Stomach (tissue), 9 donors: ENCODE measurements around the gene AK5. TPM values are rescaled to one million over a fixed set of nuclear protein-coding genes. Genes with fewer than 3 reads are reported as not detected.

Source experiments
- DNase-seq, 2 donors: peaks; one replicate each; pipeline versions ENCODE4 v3.0.0 to v3.0.0-alpha.2; 2013 to 2019
- H3K27ac ChIP-seq, 5 donors: fragments of 200-600 bp in 4 of 5; sonication (generic) in 4 of 5; one replicate each; pipeline ENCODE4 v1.5.1; 2013 to 2019; ENCODE audit warnings: mild to moderate bottlenecking in 1 of 5, moderate library complexity in 1 of 5
- H3K27me3 ChIP-seq, 3 donors: fragments of 200-600 bp; sonication (generic); one replicate each; pipeline ENCODE4 v1.5.1; 2017 to 2019; ENCODE audit warnings: mixed run types in 1 of 3
- H3K36me3 ChIP-seq, 4 donors: fragments of 200-600 bp; sonication (generic); 1 replicate in 3 of 4; 2 replicates in 1 of 4; pipeline ENCODE4 v1.5.1; 2016 to 2019
- H3K4me1 ChIP-seq, 4 donors: fragments of 200-600 bp; sonication (generic); one replicate each; pipeline ENCODE4 v1.5.1; 2016 to 2019
- H3K4me3 ChIP-seq, 4 donors: fragments of 200-600 bp; sonication (generic) in 3 of 4; one replicate each; pipeline ENCODE4 v1.5.1; 2016 to 2019; ENCODE audit warnings: mild to moderate bottlenecking in 1 of 4
- H3K9me3 ChIP-seq, 4 donors: fragments of 200-600 bp; sonication (generic); one replicate each; pipeline ENCODE4 v1.5.1; 2016 to 2019
- EP300 ChIP-seq: sonication (generic); formaldehyde crosslinking; IDR thresholded peaks from one replicate; pipeline ENCODE4 v1.6.1; 2017; ENCODE audit warnings: antibody characterized with exemption
- POLR2A ChIP-seq, 4 donors: fragments of 450-650 bp; IDR thresholded peaks; one replicate each; pipeline ENCODE4 v1.6.1; 2016; ENCODE audit warnings: antibody characterized with exemption in 4 of 4, control low read depth in 2 of 4, mild to moderate bottlenecking in 1 of 4, moderate library complexity in 1 of 4
- POLR2AphosphoS5 ChIP-seq, 3 donors: sonication (generic); formaldehyde crosslinking; IDR thresholded peaks; one replicate each; pipeline ENCODE4 v1.6.1; 2016; ENCODE audit warnings: antibody characterized with exemption in 3 of 3
- WGBS, 5 donors: extraction: QIAGEN DNeasy Blood & Tissue Kit in 3 of 5; methylation state at CpG; one replicate each; pipeline versions ENCODE4 v1.1.5 to v1.1.7; 2013 to 2018; 5-methylcytosine and 5-hydroxymethylcytosine counted together
- intact Hi-C: fragments of 100-400 bp; cut with DNase I; formaldehyde crosslinking; loops from one replicate; pipeline ENCODE4 v1.15.1; 2023; ENCODE audit warnings: low total_unique reads
- polyA plus RNA-seq, 3 donors: library from polyadenylated mRNA; stranded (reverse); fragments of 200-250 nt; gene quantifications; one replicate each; pipeline ENCODE4 v1.2.3, GENCODE V29; 2013
- total RNA-seq, 5 donors: library from RNA; depleted of rRNA; stranded (reverse); fragments of >200 nt; gene quantifications; one replicate each; pipeline versions ENCODE4 v1.1.0 to v1.2.3, GENCODE V29; 2014 to 2016
- TF ChIP-seq, protein P1 (sequence below), 7 experiments: fragments of 450-650 bp in 4 of 7; fragments of 200-600 bp in 3 of 7; sonication (generic) in 3 of 7; IDR thresholded peaks; one replicate each; pipeline ENCODE4 v1.5.1; 2016 to 2019; ENCODE audit warnings: antibody characterized with exemption in 7 of 7, control low read depth in 2 of 7, mild to moderate bottlenecking in 1 of 7
- donor health status: healthy with polysubstance abuse.
- donor health status: Bipolar disorder and iron deficiency.
- donor health status: healthy.

The AK5 gene
- total and polyA plus RNA-seq, 8 donors = 0.23 to 5.0 (median 1.3) TPM; not detected in 3

GRCh38 chr1:77463216-77463615, 181.4 kb downstream of the AK5 start:
- H3K4me3 ChIP-seq = no peak overlapping the region
- TF ChIP-seq EP300 (no peak), POLR2A (IDR thresholded peaks at IDR 0.05) (no peak), POLR2AphosphoS5 (IDR thresholded peaks at IDR 0.05) (no peak)
- TF ChIP-seq, protein P1, sequence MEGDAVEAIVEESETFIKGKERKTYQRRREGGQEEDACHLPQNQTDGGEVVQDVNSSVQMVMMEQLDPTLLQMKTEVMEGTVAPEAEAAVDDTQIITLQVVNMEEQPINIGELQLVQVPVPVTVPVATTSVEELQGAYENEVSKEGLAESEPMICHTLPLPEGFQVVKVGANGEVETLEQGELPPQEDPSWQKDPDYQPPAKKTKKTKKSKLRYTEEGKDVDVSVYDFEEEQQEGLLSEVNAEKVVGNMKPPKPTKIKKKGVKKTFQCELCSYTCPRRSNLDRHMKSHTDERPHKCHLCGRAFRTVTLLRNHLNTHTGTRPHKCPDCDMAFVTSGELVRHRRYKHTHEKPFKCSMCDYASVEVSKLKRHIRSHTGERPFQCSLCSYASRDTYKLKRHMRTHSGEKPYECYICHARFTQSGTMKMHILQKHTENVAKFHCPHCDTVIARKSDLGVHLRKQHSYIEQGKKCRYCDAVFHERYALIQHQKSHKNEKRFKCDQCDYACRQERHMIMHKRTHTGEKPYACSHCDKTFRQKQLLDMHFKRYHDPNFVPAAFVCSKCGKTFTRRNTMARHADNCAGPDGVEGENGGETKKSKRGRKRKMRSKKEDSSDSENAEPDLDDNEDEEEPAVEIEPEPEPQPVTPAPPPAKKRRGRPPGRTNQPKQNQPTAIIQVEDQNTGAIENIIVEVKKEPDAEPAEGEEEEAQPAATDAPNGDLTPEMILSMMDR (IDR thresholded peaks at IDR 0.05) = no peak
- H3K4me1 ChIP-seq = peaks cover 0 to 6% (median under 1%) of the 10 kb centered on the region in 4 donors
- no peaks in the 10 kb centered on the region for H3K9me3 ChIP-seq
- no peak for DNase-seq
- H3K27me3 ChIP-seq = no peaks in the 10 kb centered on the region
- no peaks in the 10 kb centered on the region for H3K36me3 ChIP-seq
- intact Hi-C loops = no loop called here
- H3K27ac ChIP-seq = no peak overlapping the region
- WGBS, 5 donors = 63 to 85% (median 75%) methylated on average over 1 of the region's 1 CpG

DNA sequence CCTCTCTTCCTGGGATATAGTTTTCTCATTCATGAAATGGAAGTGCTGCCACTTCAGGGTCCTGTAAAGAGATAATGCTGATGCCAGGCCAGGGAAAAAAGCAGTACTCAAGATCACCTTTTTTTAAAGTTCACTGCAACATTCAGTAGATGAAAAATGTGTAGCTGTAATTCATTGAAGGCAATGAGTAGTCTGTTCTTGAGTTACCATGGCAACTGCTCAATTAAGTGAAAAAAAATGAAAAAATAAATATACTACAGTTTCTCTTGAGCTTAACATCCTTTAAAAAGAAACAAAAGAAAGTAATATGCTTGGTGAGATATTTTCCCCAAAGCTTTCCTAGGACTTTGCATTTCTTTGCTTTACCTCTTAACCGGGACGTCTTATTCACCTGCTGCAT, 183.3 kb downstream of the AK5 start:
- Histone ChIP-seq H3K9me3 (no peaks in the 10 kb centered on the region), H3K36me3 (no peaks in the 10 kb centered on the region), H3K4me3 (no peak overlapping the region), H3K27me3 (no peaks in the 10 kb centered on the region), H3K27ac (no peak overlapping the region), H3K4me1 (peaks cover 0 to 12% (median 7%) of the 10 kb centered on the region in 4 donors)
- 86 to 94% (median 93%) methylated on average over 2 of the region's 2 CpGs for WGBS, 5 donors
- no peak for DNase-seq
- TF ChIP-seq POLR2A (IDR thresholded peaks at IDR 0.05) = no peak
- no peak for TF ChIP-seq EP300
- TF ChIP-seq POLR2AphosphoS5 (IDR thresholded peaks at IDR 0.05) = no peak
- TF ChIP-seq, protein P1 (IDR thresholded peaks at IDR 0.05) = no peak
- intact Hi-C loops = no loop called here

- no peaks in the 10 kb centered on the region for H3K36me3 ChIP-seq
- intact Hi-C loops = no loop called here
- WGBS, 5 donors = 71 to 87% (median 82%) methylated on average over 5 of the region's 5 CpGs
- H3K4me3 ChIP-seq = no peak overlapping the region
- no peak for DNase-seq
- peaks cover 0 to 12% (median 7%) of the 10 kb centered on the region in 4 donors for H3K4me1 ChIP-seq
- H3K27ac ChIP-seq = no peak overlapping the region
- H3K9me3 ChIP-seq = no peaks in the 10 kb centered on the region
- TF ChIP-seq, protein P1 (IDR thresholded peaks at IDR 0.05) = no peak
- TF ChIP-seq POLR2A (IDR thresholded peaks at IDR 0.05) = no peak
- TF ChIP-seq EP300 = no peak
- no peak for TF ChIP-seq POLR2AphosphoS5 (IDR thresholded peaks at IDR 0.05)
- no peaks in the 10 kb centered on the region for H3K27me3 ChIP-seq
These were observed 184.1 kb downstream of the AK5 start for GRCh38 chr1:77465922-77466321.

- Histone ChIP-seq H3K36me3 (no peaks in the 10 kb centered on the region), H3K4me1 (peaks cover 0 to 12% (median 7%) of the 10 kb centered on the region in 4 donors), H3K27me3 (no peaks in the 10 kb centered on the region), H3K9me3 (no peaks in the 10 kb centered on the region), H3K4me3 (no peak overlapping the region), H3K27ac (no peak overlapping the region)
- 81 to 91% (median 88%) methylated on average over 2 of the region's 2 CpGs for WGBS, 5 donors
- TF ChIP-seq POLR2AphosphoS5 (IDR thresholded peaks at IDR 0.05) (no peak), EP300 (no peak), POLR2A (IDR thresholded peaks at IDR 0.05) (no peak)
- TF ChIP-seq, protein P1 (IDR thresholded peaks at IDR 0.05) = no peak
- intact Hi-C loops = no loop called here
- DNase-seq = no peak
These were observed 185.3 kb downstream of the AK5 start for GRCh38 chr1:77467021-77467595.
